ENCODE measurements around the gene ANXA4.

GRCh38 chr2:69729266-69729665 lies 12.7 kb upstream of the ANXA4 start:
- TF ChIP-seq POLR2A (IDR thresholded peaks at IDR 0.05), result no peak
- no peak for TF ChIP-seq EP300 (IDR thresholded peaks at IDR 0.05)
- TF ChIP-seq CTCF (IDR thresholded peaks at IDR 0.05), result no peak

Data from tibial nerve (tissue), 4 donors.